ENCODE measurements around the gene HPSE2. TPM values are rescaled to one million over a fixed set of nuclear protein-coding genes. Genes with fewer than 3 reads are reported as not detected.

HPSE2 gene
- total RNA-seq, 1 donor from 2014 or later = not detected

- no peak for DNase-seq (ENCODE audit: low read depth)
- no peak for TF ChIP-seq CTCF (conservative IDR thresholded peaks at IDR 0.05; ENCODE audit: low read depth, low read length)
- H3K4me3 ChIP-seq (ENCODE audit: low read depth, low read length) = no peak overlapping the region
These were observed 427.3 kb downstream of the HPSE2 start for GRCh38 chr10:98808282-98808892.

GRCh38 chr10:98800263-98800662 lies 435.4 kb downstream of the HPSE2 start:
- no peak for DNase-seq (ENCODE audit: low read depth)
- H3K4me3 ChIP-seq (ENCODE audit: low read depth, low read length) = no peak overlapping the region
- no peak for TF ChIP-seq CTCF (conservative IDR thresholded peaks at IDR 0.05; ENCODE audit: low read depth, low read length)

DNA sequence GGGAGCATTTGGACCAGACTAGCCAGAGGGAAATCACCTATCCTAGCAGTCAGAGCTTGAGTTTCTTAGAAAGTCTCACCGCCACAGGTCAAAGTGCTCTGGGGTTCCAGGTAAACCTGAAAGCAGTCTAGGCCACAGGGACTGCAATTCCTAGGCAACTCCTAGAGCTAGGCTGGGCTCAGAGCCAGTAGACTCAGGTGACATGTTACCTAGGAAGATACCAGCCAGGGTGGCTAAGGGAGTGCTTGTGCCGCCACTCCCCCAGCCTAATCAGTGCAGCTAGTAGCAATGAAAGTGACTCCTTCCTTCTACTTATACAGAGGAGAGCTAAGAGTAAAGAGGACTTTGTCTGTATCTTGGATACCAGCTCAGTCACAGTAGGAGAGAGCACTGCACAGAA lies 440.2 kb downstream of the HPSE2 start:
- no peak overlapping the region for H3K4me3 ChIP-seq (ENCODE audit: low read depth, low read length)
- DNase-seq (ENCODE audit: low read depth) = no peak
- no peak for TF ChIP-seq CTCF (conservative IDR thresholded peaks at IDR 0.05; ENCODE audit: low read depth, low read length)

GRCh38 chr10:98790817-98791216 lies 444.8 kb downstream of the HPSE2 start:
- no peak overlapping the region for H3K4me3 ChIP-seq (ENCODE audit: low read depth, low read length)
- peak; percentile 57 for TF ChIP-seq CTCF (conservative IDR thresholded peaks at IDR 0.05; ENCODE audit: low read depth, low read length)
- no peak for DNase-seq (ENCODE audit: low read depth)

DNA sequence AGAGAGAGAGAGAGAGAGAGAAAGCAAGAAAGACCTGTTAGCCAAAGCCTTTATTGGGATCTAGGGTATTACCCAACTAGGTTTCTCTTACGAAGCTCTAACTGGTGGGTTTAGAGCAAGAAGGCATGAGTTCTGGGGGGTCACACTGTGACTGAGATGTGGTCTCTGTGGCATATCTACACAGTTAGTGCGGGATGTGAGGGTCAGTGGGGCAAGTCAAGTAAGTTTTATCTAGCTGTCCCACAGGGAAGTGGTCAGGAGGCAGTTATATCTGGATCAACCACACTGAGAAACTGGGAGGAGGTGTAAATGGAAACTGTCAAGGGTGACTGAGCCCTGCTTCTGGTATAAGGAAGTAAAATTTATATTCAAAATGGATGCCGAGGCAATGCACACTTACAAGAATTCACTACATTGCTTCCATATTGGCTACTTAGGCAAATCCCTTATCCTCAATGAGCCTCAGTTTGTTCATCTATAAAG lies 457.3 kb downstream of the HPSE2 start:
- H3K4me3 ChIP-seq (ENCODE audit: low read depth, low read length) = no peak overlapping the region
- no peak for TF ChIP-seq CTCF (conservative IDR thresholded peaks at IDR 0.05; ENCODE audit: low read depth, low read length)
- DNase-seq (ENCODE audit: low read depth) = no peak

GRCh38 chr10:98758463-98758862 lies 477.2 kb downstream of the HPSE2 start:
- H3K4me3 ChIP-seq (ENCODE audit: low read depth, low read length) = no peak overlapping the region
- no peak for DNase-seq (ENCODE audit: low read depth)
- no peak for TF ChIP-seq CTCF (conservative IDR thresholded peaks at IDR 0.05; ENCODE audit: low read depth, low read length)

DNA sequence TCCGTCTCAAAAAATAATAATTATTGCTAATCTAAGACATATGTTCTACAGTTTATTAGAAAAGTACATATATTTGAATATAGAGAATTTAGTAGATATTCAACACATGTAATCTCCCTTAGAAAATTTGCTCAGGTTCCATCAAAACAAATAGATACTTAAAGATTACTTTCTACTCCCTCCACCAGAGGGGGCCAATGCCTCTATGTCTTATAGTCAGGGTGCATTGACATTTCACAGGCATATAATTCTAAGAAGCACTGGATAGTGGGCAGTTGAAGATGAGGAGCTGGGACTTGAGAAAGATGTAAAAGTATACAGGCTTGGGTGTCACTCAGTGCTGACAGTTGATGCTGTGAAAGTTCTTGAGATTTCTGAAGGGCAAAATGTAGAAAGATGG lies 487.4 kb downstream of the HPSE2 start:
- DNase-seq (ENCODE audit: low read depth) = no peak
- no peak overlapping the region for H3K4me3 ChIP-seq (ENCODE audit: low read depth, low read length)
- peak; percentile 53 for TF ChIP-seq CTCF (conservative IDR thresholded peaks at IDR 0.05; ENCODE audit: low read depth, low read length)

Measured in epithelial cell of proximal tubule (primary cell).